Measurements from ENCODE around the gene LRRC42. TPM values are rescaled to one million over a fixed set of nuclear protein-coding genes. Genes with fewer than 3 reads are reported as not detected.

The LRRC42 gene
- total and polyA plus RNA-seq, 4 experiments from 2014 or later: 4.7 to 8.7 (median 7.9) TPM

- ChIA-PET POLR2A (ENCODE audit: partially characterized antibody) (no interaction called here), CTCF (ENCODE audit: partially characterized antibody) (no interaction called here)
- Mint-ChIP-seq H3K4me3 (no peak overlapping the region), H3K36me3 (no peaks in the 10 kb centered on the region), H3K4me1 (no peaks in the 10 kb centered on the region), H3K27me3 (peaks cover 5 to 8% of the 10 kb centered on the region in 2 donors), H3K9me3 (peaks cover 0 to 4% (median 0%) of the 10 kb centered on the region in 8 donors), H3K27ac (no peak overlapping the region)
- no peaks in the 10 kb centered on the region for H3K36me3 ChIP-seq (ENCODE audit: insufficient read depth, low read length)
- H3K9me3 ChIP-seq (ENCODE audit: control insufficient read depth in 1 of 2, low read length in 2 of 2): no peaks in the 10 kb centered on the region
- no peaks in the 10 kb centered on the region for H3K4me1 ChIP-seq (ENCODE audit: insufficient read depth, low read length)
- H3K4me3 ChIP-seq (ENCODE audit: low read length in 2 of 2): no peak overlapping the region
- no peaks in the 10 kb centered on the region for H3K27me3 ChIP-seq (ENCODE audit: insufficient read depth, low read length)
- DNase-seq: no peak
- intact Hi-C loops (cut with micrococcal nuclease): no loop called here
- no peak overlapping the region for H3K27ac ChIP-seq (ENCODE audit: low read depth, low read length)
Measured at GRCh38 chr1:54006508-54006907, 60.4 kb downstream of the LRRC42 start.

- no peaks in the 10 kb centered on the region for H3K9me3 ChIP-seq (ENCODE audit: control insufficient read depth in 1 of 2, low read length in 2 of 2)
- no peaks in the 10 kb centered on the region for H3K27me3 ChIP-seq (ENCODE audit: insufficient read depth, low read length)
- no peak overlapping the region for H3K27ac ChIP-seq (ENCODE audit: low read depth, low read length)
- H3K4me3 ChIP-seq (ENCODE audit: low read length in 2 of 2): no peak overlapping the region
- H3K27me3 Mint-ChIP-seq: peaks cover 5 to 10% of the 10 kb centered on the region in 2 donors
- H3K9me3 Mint-ChIP-seq: peaks cover 0 to 4% (median 0%) of the 10 kb centered on the region in 8 donors
- no peak overlapping the region for H3K4me3 Mint-ChIP-seq
- H3K27ac Mint-ChIP-seq: no peak overlapping the region
- intact Hi-C loops (cut with micrococcal nuclease): no loop called here
- no peaks in the 10 kb centered on the region for H3K4me1 Mint-ChIP-seq
- no peak for DNase-seq
- H3K36me3 Mint-ChIP-seq: no peaks in the 10 kb centered on the region
- ChIA-PET POLR2A (ENCODE audit: partially characterized antibody) (no interaction called here), CTCF (ENCODE audit: partially characterized antibody) (no interaction called here)
- H3K36me3 ChIP-seq (ENCODE audit: insufficient read depth, low read length): no peaks in the 10 kb centered on the region
- no peaks in the 10 kb centered on the region for H3K4me1 ChIP-seq (ENCODE audit: insufficient read depth, low read length)
Measured at GRCh38 chr1:54007613-54008012, 61.5 kb downstream of the LRRC42 start.

- no peak overlapping the region for H3K27ac ChIP-seq (ENCODE audit: low read depth, low read length)
- intact Hi-C loops (cut with micrococcal nuclease): no loop called here
- no peaks in the 10 kb centered on the region for H3K4me1 ChIP-seq (ENCODE audit: insufficient read depth, low read length)
- H3K36me3 ChIP-seq (ENCODE audit: insufficient read depth, low read length): no peaks in the 10 kb centered on the region
- Mint-ChIP-seq H3K36me3 (no peaks in the 10 kb centered on the region), H3K9me3 (peaks cover 0 to 3% (median 0%) of the 10 kb centered on the region in 8 donors), H3K27ac (no peak overlapping the region), H3K4me1 (no peaks in the 10 kb centered on the region), H3K4me3 (no peak overlapping the region), H3K27me3 (peaks cover 5 to 14% of the 10 kb centered on the region in 2 donors)
- no peaks in the 10 kb centered on the region for H3K9me3 ChIP-seq (ENCODE audit: control insufficient read depth in 1 of 2, low read length in 2 of 2)
- DNase-seq: no peak
- CTCF ChIA-PET (ENCODE audit: partially characterized antibody): no interaction called here
- POLR2A ChIA-PET (ENCODE audit: partially characterized antibody): no interaction called here
- no peak overlapping the region for H3K4me3 ChIP-seq (ENCODE audit: low read length in 2 of 2)
- no peaks in the 10 kb centered on the region for H3K27me3 ChIP-seq (ENCODE audit: insufficient read depth, low read length)
Measured at GRCh38 chr1:54008876-54009275, 62.7 kb downstream of the LRRC42 start.

GRCh38 chr1:54009406-54009805 lies 63.3 kb downstream of the LRRC42 start:
- Mint-ChIP-seq H3K27ac (peak overlapping the region in 1 of 7 donors; percentile 42), H3K4me3 (no peak overlapping the region), H3K4me1 (no peaks in the 10 kb centered on the region), H3K9me3 (peaks cover 0 to 3% (median 0%) of the 10 kb centered on the region in 8 donors), H3K36me3 (no peaks in the 10 kb centered on the region), H3K27me3 (peaks cover 5 to 14% of the 10 kb centered on the region in 2 donors)
- no peaks in the 10 kb centered on the region for H3K27me3 ChIP-seq (ENCODE audit: insufficient read depth, low read length)
- no peaks in the 10 kb centered on the region for H3K36me3 ChIP-seq (ENCODE audit: insufficient read depth, low read length)
- H3K27ac ChIP-seq (ENCODE audit: low read depth, low read length): no peak overlapping the region
- ChIA-PET CTCF (ENCODE audit: partially characterized antibody) (no interaction called here), POLR2A (ENCODE audit: partially characterized antibody) (no interaction called here)
- no peak overlapping the region for H3K4me3 ChIP-seq (ENCODE audit: low read length in 2 of 2)
- intact Hi-C loops (cut with micrococcal nuclease): no loop called here
- H3K9me3 ChIP-seq (ENCODE audit: control insufficient read depth in 1 of 2, low read length in 2 of 2): no peaks in the 10 kb centered on the region
- no peak for DNase-seq
- no peaks in the 10 kb centered on the region for H3K4me1 ChIP-seq (ENCODE audit: insufficient read depth, low read length)

GRCh38 chr1:54010415-54011117 lies 64.4 kb downstream of the LRRC42 start:
- no peaks in the 10 kb centered on the region for H3K4me1 Mint-ChIP-seq
- H3K4me1 ChIP-seq (ENCODE audit: insufficient read depth, low read length): no peaks in the 10 kb centered on the region
- ChIA-PET CTCF (ENCODE audit: partially characterized antibody) (no interaction called here), POLR2A (ENCODE audit: partially characterized antibody) (no interaction called here)
- H3K4me3 ChIP-seq (ENCODE audit: low read length in 2 of 2): no peak overlapping the region
- H3K4me3 Mint-ChIP-seq: no peak overlapping the region
- H3K36me3 ChIP-seq (ENCODE audit: insufficient read depth, low read length): no peaks in the 10 kb centered on the region
- H3K27ac ChIP-seq (ENCODE audit: low read depth, low read length): no peak overlapping the region
- no peaks in the 10 kb centered on the region for H3K36me3 Mint-ChIP-seq
- peaks cover 5 to 14% of the 10 kb centered on the region in 2 donors for H3K27me3 Mint-ChIP-seq
- H3K9me3 Mint-ChIP-seq: peaks cover 0 to 1% (median 0%) of the 10 kb centered on the region in 8 donors
- H3K9me3 ChIP-seq (ENCODE audit: control insufficient read depth in 1 of 2, low read length in 2 of 2): no peaks in the 10 kb centered on the region
- intact Hi-C loops (cut with micrococcal nuclease): no loop called here
- no peaks in the 10 kb centered on the region for H3K27me3 ChIP-seq (ENCODE audit: insufficient read depth, low read length)
- DNase-seq: no peak
- H3K27ac Mint-ChIP-seq: peak overlapping the region in 2 of 7 donors; percentile 13 to 44

GRCh38 chr1:54011316-54012007 lies 65.3 kb downstream of the LRRC42 start:
- Histone ChIP-seq H3K4me1 (ENCODE audit: insufficient read depth, low read length) (no peaks in the 10 kb centered on the region), H3K4me3 (ENCODE audit: low read length in 2 of 2) (no peak overlapping the region), H3K27me3 (ENCODE audit: insufficient read depth, low read length) (no peaks in the 10 kb centered on the region), H3K9me3 (ENCODE audit: control insufficient read depth in 1 of 2, low read length in 2 of 2) (no peaks in the 10 kb centered on the region), H3K36me3 (ENCODE audit: insufficient read depth, low read length) (no peaks in the 10 kb centered on the region), H3K27ac (ENCODE audit: low read depth, low read length) (no peak overlapping the region)
- intact Hi-C loops (cut with micrococcal nuclease): no loop called here
- CTCF ChIA-PET (ENCODE audit: partially characterized antibody): no interaction called here
- POLR2A ChIA-PET (ENCODE audit: partially characterized antibody): no interaction called here
- no peak for DNase-seq
- H3K4me3 Mint-ChIP-seq: no peak overlapping the region
- no peaks in the 10 kb centered on the region for H3K9me3 Mint-ChIP-seq
- H3K27ac Mint-ChIP-seq: no peak overlapping the region
- H3K27me3 Mint-ChIP-seq: peaks cover 5 to 14% of the 10 kb centered on the region in 2 donors
- H3K36me3 Mint-ChIP-seq: no peaks in the 10 kb centered on the region
- no peaks in the 10 kb centered on the region for H3K4me1 Mint-ChIP-seq

GRCh38 chr1:54012008-54012325 lies 65.8 kb downstream of the LRRC42 start:
- H3K4me3 ChIP-seq (ENCODE audit: low read length in 2 of 2): no peak overlapping the region
- Mint-ChIP-seq H3K27ac (no peak overlapping the region), H3K4me3 (no peak overlapping the region)

More at GRCh38 chr1:54012008-54012325, 65.8 kb downstream of the LRRC42 start:
- no peak overlapping the region for H3K27ac ChIP-seq (ENCODE audit: low read depth, low read length)
- H3K9me3 ChIP-seq (ENCODE audit: control insufficient read depth in 1 of 2, low read length in 2 of 2): no peaks in the 10 kb centered on the region
- no peak for DNase-seq
- intact Hi-C loops (cut with micrococcal nuclease): no loop called here
- H3K36me3 Mint-ChIP-seq: no peaks in the 10 kb centered on the region
- no peaks in the 10 kb centered on the region for H3K4me1 ChIP-seq (ENCODE audit: insufficient read depth, low read length)
- H3K4me1 Mint-ChIP-seq: no peaks in the 10 kb centered on the region
- ChIA-PET CTCF (ENCODE audit: partially characterized antibody) (no interaction called here), POLR2A (ENCODE audit: partially characterized antibody) (no interaction called here)
- H3K27me3 ChIP-seq (ENCODE audit: insufficient read depth, low read length): no peaks in the 10 kb centered on the region
- H3K36me3 ChIP-seq (ENCODE audit: insufficient read depth, low read length): no peaks in the 10 kb centered on the region
- H3K27me3 Mint-ChIP-seq: peaks cover 5 to 14% of the 10 kb centered on the region in 2 donors
- no peaks in the 10 kb centered on the region for H3K9me3 Mint-ChIP-seq

All from CD4-positive, alpha-beta memory T cell (primary cell).